ENCODE measurements around the gene PTPN1. TPM values are rescaled to one million over a fixed set of nuclear protein-coding genes. Genes with fewer than 3 reads are reported as not detected.

PTPN1 gene
- total and polyA plus RNA-seq, 2 of the 4 experiments (the other 2 are of a cell fraction): 31.7 to 37.4 TPM

- H2BK20ac ChIP-seq (ENCODE audit: low read depth, low read length): no peak overlapping the region
- H2BK15ac ChIP-seq (ENCODE audit: low read depth, low read length): no peak overlapping the region
- no peak overlapping the region for H3K4ac ChIP-seq (ENCODE audit: low read depth, low read length)
- H3K56ac ChIP-seq (ENCODE audit: extremely low read depth, insufficient read depth, low read length): no peak overlapping the region
- no peak overlapping the region for H3K27ac ChIP-seq (ENCODE audit: insufficient read depth, low read length)
- H3K36me3 ChIP-seq (ENCODE audit: control insufficient read depth, insufficient read depth, low read length): no peaks in the 10 kb centered on the region
- no peak overlapping the region for H3K23ac ChIP-seq (ENCODE audit: low read depth, low read length)
- no peak overlapping the region for H2BK120ac ChIP-seq (ENCODE audit: low read depth, low read length)
- H3K4me3 ChIP-seq (ENCODE audit: insufficient read depth, low read depth, low read length): no peak overlapping the region
- ChIA-PET CTCF (no interaction called here), POLR2A (ENCODE audit: unreplicated experiment) (no interaction called here)
- DNase-seq (no peak), ATAC-seq (ENCODE audit: low read depth) (no peak)
- H3K18ac ChIP-seq (ENCODE audit: low read depth, low read length): no peak overlapping the region
- H3K79me1 ChIP-seq (ENCODE audit: low read depth in 1 of 2, low read length in 2 of 2): no peaks in the 10 kb centered on the region
- no peak overlapping the region for H3K14ac ChIP-seq (replicated peaks; ENCODE audit: low read depth, low read length)
- intact Hi-C loops (cut with micrococcal nuclease) (no loop called here), in situ Hi-C loops (cut with MboI; ENCODE audit: low sequenced_read_pairs) (no loop called here), dilution Hi-C loops (cut with HindIII; ENCODE audit: low sequenced_read_pairs, unreplicated experiment) (no loop called here)
- no peak overlapping the region for H4K5ac ChIP-seq (ENCODE audit: low read depth, low read length)
- no peak overlapping the region for H2AK5ac ChIP-seq (ENCODE audit: low read depth, low read length)
- peaks cover 5% of the 10 kb centered on the region for H3K4me1 ChIP-seq (ENCODE audit: control insufficient read depth, insufficient read depth, low read length)
- no peak overlapping the region for H4K91ac ChIP-seq (ENCODE audit: insufficient read depth, low read depth, low read length)
- H2AK9ac ChIP-seq (replicated peaks; ENCODE audit: low read depth, low read length, poor library complexity): no peak overlapping the region
- no peaks in the 10 kb centered on the region for H3K27me3 ChIP-seq (ENCODE audit: control insufficient read depth, insufficient read depth, low read length)
- H3K9me3 ChIP-seq (ENCODE audit: control insufficient read depth, insufficient read depth, low read length): no peaks in the 10 kb centered on the region
- no peak overlapping the region for H2BK5ac ChIP-seq (ENCODE audit: low read depth, low read length, poor library complexity, severe bottlenecking)
- no CpG with 5 or more reads among the region's 1 CpG for WGBS, 2 experiments (ENCODE audit: extremely low coverage in 2 of 2, insufficient read length in 1 of 2)
- H3K9me1 ChIP-seq (ENCODE audit: insufficient read depth, low read length): no peaks in the 10 kb centered on the region
- H4K8ac ChIP-seq (ENCODE audit: low read depth in 2 of 2, low read length in 2 of 2): no peak overlapping the region
- no TSS peak for BruUV-seq (replicated peaks)
- TF ChIP-seq FOS (IDR thresholded peaks at IDR 0.05; ENCODE audit: low read depth, low read length) (no peak), CHD1 (IDR thresholded peaks at IDR 0.05; ENCODE audit: low read depth, low read length) (no peak), RFX5 (IDR thresholded peaks at IDR 0.05; ENCODE audit: low read depth, low read length) (no peak), BHLHE40 (IDR thresholded peaks at IDR 0.05; ENCODE audit: low read depth, low read length) (no peak), RCOR1 (IDR thresholded peaks at IDR 0.05; ENCODE audit: insufficient replicate concordance, low read length) (no peak), POLR2A (IDR thresholded peaks at IDR 0.05; ENCODE audit: low read depth, low read length) (no peak), MAZ (IDR thresholded peaks at IDR 0.05; ENCODE audit: borderline replicate concordance, low read depth, low read length) (no peak)
- no peaks in the 10 kb centered on the region for H4K20me1 ChIP-seq (ENCODE audit: insufficient read depth, low read length)
- H3K4me2 ChIP-seq (ENCODE audit: low read depth, low read length): no peak overlapping the region
- H2AFZ ChIP-seq (replicated peaks; ENCODE audit: low read length, poor library complexity): no peak overlapping the region
- no peak overlapping the region for H3K9ac ChIP-seq (ENCODE audit: low read depth, low read length)
These were observed 39.0 kb upstream of the PTPN1 start for GRCh38 chr20:50471231-50471630.
